GM18511 (cell line): Measurements from ENCODE around the gene KRT36.

ENCODE experiments used
- ATAC-seq: cut with Tn5 transposase; IDR thresholded peaks from one replicate; pipeline ENCODE4 v1.9.1; 2021; ENCODE audit warnings: mild to moderate bottlenecking, moderate library complexity; ENCODE audit not compliant: unreplicated experiment

KRT36 gene

GRCh38 chr17:41480136-41480535 is 9.6 kb downstream of the KRT36 start:
- ATAC-seq = no peak

DNA sequence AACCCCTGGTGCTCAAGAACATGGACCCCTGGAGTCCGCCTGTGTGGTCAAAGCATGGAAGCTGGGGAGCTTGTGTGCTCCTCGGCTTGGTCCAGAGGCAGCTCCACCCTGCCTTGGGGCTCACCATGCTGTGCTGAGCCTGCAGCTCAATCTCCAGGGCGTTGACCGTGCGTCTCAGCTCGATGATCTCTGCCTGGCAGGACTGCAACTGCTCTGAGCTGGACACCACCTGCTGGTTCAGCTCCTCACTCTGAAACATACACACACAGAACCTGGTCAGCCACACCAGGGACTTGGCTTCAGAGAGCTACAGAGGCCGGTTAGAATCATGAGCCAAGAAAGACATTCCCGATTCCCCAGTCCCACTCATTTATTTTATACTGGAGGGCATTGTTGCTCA is 11.5 kb downstream of the KRT36 start:
- no peak for ATAC-seq

GRCh38 chr17:41476866-41477815 is 12.6 kb downstream of the KRT36 start:
- ATAC-seq = no peak

DNA sequence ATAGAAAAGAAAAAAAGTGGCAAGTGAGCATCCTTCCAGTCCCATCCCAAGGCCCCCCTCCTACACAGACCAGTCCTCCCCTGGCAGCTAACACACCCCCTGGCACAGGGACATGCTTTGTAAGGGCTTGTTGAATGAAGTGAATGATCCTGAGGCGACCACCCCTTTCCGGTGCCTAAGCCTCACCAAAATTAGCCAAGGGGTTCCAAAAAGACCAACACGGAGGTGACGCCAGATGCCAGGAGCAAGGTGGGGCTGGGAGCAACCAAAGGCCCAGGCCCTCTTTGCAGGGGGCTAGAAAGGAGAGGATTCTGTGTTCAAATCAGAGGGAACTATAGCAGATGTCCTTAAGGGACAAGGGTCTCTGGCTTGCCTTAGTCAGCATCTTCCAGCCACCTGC is 14.3 kb downstream of the KRT36 start:
- no peak for ATAC-seq

GRCh38 chr17:41474863-41475262 is 14.8 kb downstream of the KRT36 start:
- ATAC-seq = no peak

DNA sequence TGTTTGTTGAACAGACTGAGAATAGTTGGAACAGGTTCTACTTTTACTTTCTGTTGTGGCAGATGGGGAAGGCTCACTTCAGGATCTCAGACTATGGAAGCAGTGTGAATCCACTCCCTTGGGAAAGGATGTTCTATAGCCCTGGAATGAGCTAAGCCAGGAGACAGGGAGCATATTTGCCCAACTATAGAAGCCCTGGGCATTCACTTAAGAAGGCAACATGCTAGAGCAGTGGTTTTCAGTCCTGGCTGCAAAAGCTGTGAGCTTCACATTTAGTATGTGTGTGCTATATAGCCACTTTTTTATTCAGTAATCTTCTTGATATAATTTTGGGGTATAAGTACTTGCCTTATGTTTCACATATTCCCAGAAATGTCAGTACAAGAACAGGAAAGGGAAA is 21.4 kb downstream of the KRT36 start:
- no peak for ATAC-seq

DNA sequence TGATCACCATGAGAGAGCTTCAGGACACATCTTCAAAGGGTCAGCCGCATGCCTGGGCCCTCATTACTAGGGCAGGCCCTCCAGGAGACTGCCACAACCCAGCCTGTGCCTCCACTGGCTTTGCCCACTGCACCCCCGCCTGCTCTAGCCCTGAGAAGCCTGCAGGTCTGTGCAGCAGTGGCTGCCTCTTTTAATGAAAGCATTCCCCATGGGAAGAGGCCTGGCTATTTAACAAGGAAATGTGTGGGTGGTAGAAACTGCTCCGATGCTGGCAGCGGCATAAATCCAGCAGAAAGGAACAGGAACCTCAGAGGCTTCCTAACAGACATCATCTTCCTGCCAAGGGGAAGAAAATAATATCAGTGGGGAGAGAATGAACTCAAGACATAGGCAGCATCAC is 22.1 kb downstream of the KRT36 start:
- ATAC-seq = no peak

DNA sequence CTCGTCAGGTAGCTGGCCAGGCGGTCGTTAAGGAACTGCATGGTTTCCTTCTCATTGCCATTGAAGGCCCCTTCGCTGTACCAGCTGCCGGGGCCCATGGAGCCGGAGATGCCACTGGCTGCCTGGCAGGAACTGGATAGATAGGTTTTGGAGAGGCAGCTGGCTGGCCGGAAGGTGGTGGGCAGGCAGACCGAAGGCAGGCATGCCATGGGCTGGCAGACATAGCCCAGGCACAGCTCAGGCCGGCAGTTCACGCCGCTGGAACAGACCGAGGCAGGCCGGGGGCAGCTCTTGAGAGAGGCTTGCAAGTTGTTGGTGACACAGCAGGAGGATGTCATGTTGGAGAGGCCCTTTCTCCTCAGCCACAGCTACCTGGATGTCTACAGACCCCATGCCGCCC is 22.7 kb downstream of the KRT36 start, which contains the start of gene KRT32:
Gene KRT32, minus strand, starts transcription at position 399 of the 400 bp plus-strand sequence. Its CDS starts 61 bp downstream, at position 338.
- no peak for ATAC-seq

- ATAC-seq = no peak
These were observed 25.0 kb downstream of the KRT36 start for GRCh38 chr17:41464682-41465081.

- ATAC-seq = no peak
These were observed 25.5 kb downstream of the KRT36 start for GRCh38 chr17:41464173-41464572.

GRCh38 chr17:41463746-41464145 is 26.0 kb downstream of the KRT36 start:
- ATAC-seq = no peak

DNA sequence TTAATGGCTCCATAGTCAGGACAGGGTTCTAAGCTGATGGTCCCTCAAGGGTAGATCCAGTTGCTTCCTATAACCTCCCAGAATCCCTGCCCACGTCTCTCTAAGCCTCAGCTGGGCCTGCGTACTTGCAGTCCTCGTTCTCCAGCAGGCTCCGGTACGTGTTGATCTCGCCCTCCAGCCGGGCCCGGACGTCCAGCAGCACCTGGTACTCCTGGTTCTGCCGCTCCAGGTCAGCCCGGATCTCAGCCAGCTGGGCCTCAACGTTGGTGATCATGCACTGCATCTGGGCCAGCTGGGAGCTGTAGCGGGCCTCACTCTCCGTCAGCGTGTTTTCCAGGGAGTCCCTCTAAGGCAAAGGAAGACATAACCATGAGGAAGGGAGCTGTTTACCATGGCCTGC is 27.0 kb downstream of the KRT36 start:
- ATAC-seq = no peak

DNA sequence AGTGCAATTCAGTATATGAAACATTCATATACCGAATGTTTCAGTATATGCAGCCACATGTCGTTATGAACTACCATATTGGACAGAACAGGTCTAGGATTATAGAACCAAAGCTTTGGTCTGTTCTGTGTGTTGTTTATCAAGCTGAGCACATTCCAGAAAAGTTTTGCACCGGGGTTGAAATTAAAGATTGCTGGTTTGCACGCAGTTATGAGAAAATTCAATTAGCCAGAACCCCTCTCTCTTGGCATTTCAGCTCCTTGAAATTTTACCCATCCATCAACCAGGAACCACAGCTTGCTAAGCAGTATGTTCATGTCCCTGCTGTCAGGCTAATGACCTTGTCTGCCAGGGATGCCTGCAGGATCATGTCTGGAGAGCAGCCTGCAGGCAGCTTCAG is 32.0 kb downstream of the KRT36 start:
- no peak for ATAC-seq

GRCh38 chr17:41456204-41456603 is 33.5 kb downstream of the KRT36 start:
- no peak for ATAC-seq

DNA sequence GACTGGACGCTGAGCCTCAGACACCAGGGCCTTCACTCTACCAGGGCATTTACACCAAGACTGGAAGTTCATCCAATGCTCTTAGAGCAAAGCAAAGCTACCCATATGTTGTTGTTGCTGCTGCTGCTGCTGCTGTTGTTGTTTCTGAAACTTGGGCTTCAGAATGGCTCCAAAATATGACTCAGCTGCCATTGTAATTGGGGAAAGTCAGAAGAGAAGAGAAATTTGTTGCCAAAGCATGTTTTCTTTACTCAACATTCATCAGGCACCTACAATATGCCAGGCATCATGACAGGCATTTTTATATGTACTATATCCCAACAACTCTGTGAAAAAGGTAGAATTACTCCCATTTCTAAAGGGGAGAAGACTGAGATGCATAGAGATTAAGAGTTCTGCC is 34.5 kb downstream of the KRT36 start:
- no peak for ATAC-seq

DNA sequence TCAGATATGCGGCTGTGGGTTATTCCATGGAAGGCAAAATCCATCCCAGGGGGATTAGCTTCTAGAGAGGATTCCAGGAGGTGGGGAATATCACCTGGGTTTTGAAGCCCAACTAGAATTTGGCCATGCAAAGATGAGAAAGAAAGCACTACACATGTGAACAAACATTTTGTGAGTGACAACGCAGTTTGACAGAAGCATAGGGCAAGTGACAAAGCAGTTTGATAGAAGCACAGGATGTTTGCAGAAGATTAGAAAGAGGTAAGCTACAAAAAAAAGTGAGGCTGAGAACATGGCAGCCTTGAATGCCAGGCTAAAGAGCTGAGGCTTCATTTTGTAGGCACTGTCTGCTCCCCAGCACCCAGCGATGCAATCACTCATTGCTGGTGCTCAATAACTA is 36.6 kb downstream of the KRT36 start:
- ATAC-seq = no peak

GRCh38 chr17:41452281-41452680 is 37.4 kb downstream of the KRT36 start:
- ATAC-seq = no peak

- ATAC-seq = no peak
These were observed 38.5 kb downstream of the KRT36 start for GRCh38 chr17:41451154-41451728.

GRCh38 chr17:41449008-41449407 is 40.7 kb downstream of the KRT36 start:
- no peak for ATAC-seq

DNA sequence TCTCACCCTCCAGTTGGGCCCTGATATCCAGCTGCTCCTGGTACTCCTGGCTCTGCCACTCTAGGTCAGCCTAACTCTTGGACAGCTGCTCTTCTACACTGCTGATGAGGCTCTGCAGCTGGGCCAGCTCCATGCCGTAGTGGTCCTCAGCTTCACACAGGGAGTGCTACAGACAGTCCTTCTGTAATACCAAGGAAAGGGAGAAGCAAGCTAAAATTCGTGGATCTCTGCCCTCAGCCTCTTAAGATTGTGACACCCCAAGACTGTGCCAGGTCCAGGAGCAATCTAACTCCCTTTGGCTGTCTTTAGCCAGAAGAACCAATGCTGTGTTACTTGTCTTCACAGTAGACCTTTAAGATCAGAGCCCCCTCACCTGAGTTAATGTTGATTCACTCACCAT is 41.2 kb downstream of the KRT36 start:
- ATAC-seq = no peak

DNA sequence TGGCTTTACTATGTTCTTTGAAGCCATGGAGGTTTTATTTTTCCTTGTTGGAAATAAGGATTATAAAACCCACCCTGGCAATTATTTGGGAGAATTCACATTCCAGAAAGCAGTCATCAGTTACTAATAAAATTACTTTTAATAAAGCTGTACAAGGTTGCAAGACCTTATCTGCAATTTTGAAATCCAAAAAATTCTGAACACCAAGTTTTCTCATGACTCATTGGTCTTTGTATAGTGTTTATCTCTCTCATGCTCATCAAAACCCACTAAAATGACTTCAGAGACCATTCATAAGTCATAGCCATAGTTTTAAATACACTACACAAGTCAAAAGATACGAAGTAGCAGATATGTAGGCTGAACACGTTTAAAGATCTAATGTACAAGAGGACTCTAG is 42.9 kb downstream of the KRT36 start:
- ATAC-seq = no peak

- no peak for ATAC-seq
These were observed 45.1 kb downstream of the KRT36 start for GRCh38 chr17:41444640-41445039.
